A549 (cell line): ENCODE data around the gene HOXA11. TPM values are rescaled to one million over a fixed set of nuclear protein-coding genes. Genes with fewer than 3 reads are reported as not detected.

ENCODE experiments used
- ATAC-seq, 2 experiments: fragments of 200-7000 bp in 1 of 2; fragments of >200 bp in 1 of 2; cut with Nextera tagmentation in 1 of 2; cut with Tn5 transposase in 1 of 2; 3 replicates each; pipeline versions ENCODE4 v1.8.0 to v1.9.1; 2018 to 2020; ENCODE audit warnings: mild to moderate bottlenecking in 1 of 2, moderate library complexity in 1 of 2
- CTCF ChIA-PET: fragments of 300-600 bp; sonication (Branson Sonifier 250); formaldehyde crosslinking; extraction: SDS; loops from one replicate; lab custom pipeline; 2021; ENCODE audit warnings: antibody characterized with exemption, inconsistent platforms; lab: Yijun Ruan, JAX
- POLR2A ChIA-PET: fragments of 350-600 bp; formaldehyde crosslinking; extraction: SDS; loops from one replicate; lab custom pipeline; 2021; ENCODE audit warnings: antibody characterized with exemption, inconsistent platforms; lab: Yijun Ruan, JAX
- DNase-seq, 2 experiments: peaks; one replicate each; pipeline versions ENCODE4 v3.0.0 to v3.0.0-alpha.2; 2011 to 2016; ENCODE audit warnings: low read depth in 1 of 2, low spot score in 1 of 2
- FAIRE-seq: peaks from 2 replicates; lab custom pipeline; 2011; peaks lifted over from hg19 to GRCh38; lab: Jason Lieb, UNC
- H3K27ac ChIP-seq, 2 experiments: fragments of >200 bp; sonication (Bioruptor Twin); formaldehyde crosslinking; 3 replicates each; pipeline ENCODE4 v1.5.1; 2016 to 2017
- H3K4me1 ChIP-seq: fragments of >200 bp; sonication (Bioruptor Twin); formaldehyde crosslinking; 3 replicates; pipeline ENCODE4 v1.6.1; 2016
- H3K4me2 ChIP-seq: fragments of >200 bp; sonication (Bioruptor Twin); formaldehyde crosslinking; 3 replicates; pipeline ENCODE4 v1.6.1; 2016
- H3K4me3 ChIP-seq: fragments of >200 bp; sonication (Bioruptor Twin); formaldehyde crosslinking; 3 replicates; pipeline ENCODE4 v1.5.1; 2016
- H3K9me3 ChIP-seq: fragments of >200 bp; sonication (Bioruptor Twin); formaldehyde crosslinking; 3 replicates; pipeline ENCODE4 v1.6.1; 2016
- CHD2 ChIP-seq: fragments of 150-350 bp; IDR thresholded peaks from 2 replicates; pipeline ENCODE4 v1.6.1; 2014; ENCODE audit warnings: low read length; ENCODE audit not compliant: partially characterized antibody
- EHF ChIP-seq: fragments of 250-450 bp; sonication (Bioruptor Pico); IDR thresholded peaks from 2 replicates; pipeline ENCODE4 v1.5.0; 2020; ENCODE audit warnings: mild to moderate bottlenecking
- EHMT2 ChIP-seq: fragments of 200-600 bp; sonication (generic); IDR thresholded peaks from 2 replicates; pipeline ENCODE4 v1.6.1; 2016; ENCODE audit warnings: antibody characterized with exemption, low read depth, mild to moderate bottlenecking, moderate library complexity
- EP300 ChIP-seq, 2 experiments: fragments of >200 bp; sonication (Bioruptor Twin); formaldehyde crosslinking; IDR thresholded peaks; 2 replicates in 1 of 2; 3 replicates in 1 of 2; pipeline ENCODE4 v1.6.1; 2016 to 2017
- FOSB ChIP-seq: fragments of 250-450 bp; sonication (Bioruptor Pico); IDR thresholded peaks from 2 replicates; pipeline ENCODE4 v1.5.0; 2020; ENCODE audit warnings: mild to moderate bottlenecking, moderate library complexity
- HDAC2 ChIP-seq: fragments of 200-600 bp; sonication (generic); IDR thresholded peaks from 2 replicates; pipeline ENCODE4 v1.6.1; 2016
- HES2 ChIP-seq: fragments of >200 bp; sonication (Bioruptor Twin); formaldehyde crosslinking; IDR thresholded peaks from 2 replicates; pipeline ENCODE4 v1.6.1; 2016
- HOXA7 ChIP-seq: fragments of 250-450 bp; sonication (Bioruptor Pico); IDR thresholded peaks from 2 replicates; pipeline ENCODE4 v1.5.0; 2020; ENCODE audit warnings: mild to moderate bottlenecking, moderate library complexity
- KDM5A ChIP-seq: fragments of 200-600 bp; sonication (generic); IDR thresholded peaks from 2 replicates; pipeline ENCODE4 v1.6.1; 2016; ENCODE audit warnings: antibody characterized with exemption, mild to moderate bottlenecking
- MAX ChIP-seq: IDR thresholded peaks from 2 replicates; pipeline ENCODE4 v1.6.1; 2012
- MAZ ChIP-seq: fragments of 150-350 bp; IDR thresholded peaks from 2 replicates; pipeline ENCODE4 v1.6.1; 2014; ENCODE audit warnings: antibody characterized with exemption, low read depth, low read length, borderline replicate concordance
- MYC ChIP-seq: IDR thresholded peaks from 2 replicates; pipeline ENCODE4 v1.6.1; 2012; ENCODE audit warnings: mild to moderate bottlenecking, inconsistent platforms, low read length, improper control_type of control experiment, borderline replicate concordance
- NFE2L2 ChIP-seq: fragments of 150-350 bp; conservative IDR thresholded peaks from 2 replicates; pipeline ENCODE4 v1.6.1; 2014; ENCODE audit warnings: low read length
- PHF8 ChIP-seq: fragments of 200-600 bp; sonication (generic); IDR thresholded peaks from 2 replicates; pipeline ENCODE4 v1.6.1; 2016; ENCODE audit warnings: low read depth, mild to moderate bottlenecking, antibody characterized with exemption, moderate library complexity, borderline replicate concordance
- POLR2A ChIP-seq: IDR thresholded peaks from 2 replicates; pipeline ENCODE4 v1.6.1; 2012; ENCODE audit warnings: mild to moderate bottlenecking, low read length
- RAD21 ChIP-seq, 2 experiments: fragments of >200 bp in 1 of 2; sonication (Bioruptor Twin) in 1 of 2; formaldehyde crosslinking in 1 of 2; IDR thresholded peaks in 1 of 2; conservative IDR thresholded peaks in 1 of 2; 2 replicates in 1 of 2; 3 replicates in 1 of 2; pipeline ENCODE4 v1.6.1; 2012 to 2018; ENCODE audit warnings: inconsistent platforms in 1 of 2
- RCOR1 ChIP-seq: fragments of 150-350 bp; IDR thresholded peaks from 2 replicates; pipeline ENCODE4 v1.6.1; 2014; ENCODE audit warnings: antibody characterized with exemption, low read length, low read depth
- RFX5 ChIP-seq: fragments of 450-650 bp; IDR thresholded peaks from 2 replicates; pipeline ENCODE4 v1.7.1; 2014; ENCODE audit warnings: antibody characterized with exemption, mild to moderate bottlenecking, moderate library complexity
- SREBF2 ChIP-seq: fragments of 450-650 bp; IDR thresholded peaks from 2 replicates; pipeline ENCODE4 v1.6.1; 2014; ENCODE audit warnings: mild to moderate bottlenecking, moderate library complexity
- TFCP2L1 ChIP-seq: fragments of 250-450 bp; sonication (Bioruptor Pico); IDR thresholded peaks from 2 replicates; pipeline ENCODE4 v1.5.0; 2021; ENCODE audit warnings: mild to moderate bottlenecking
- TP53 ChIP-seq: fragments of 250-450 bp; sonication (Bioruptor Pico); IDR thresholded peaks from 2 replicates; pipeline ENCODE4 v1.5.0; 2021; ENCODE audit warnings: mild to moderate bottlenecking, moderate library complexity
- USF2 ChIP-seq: fragments of 450-650 bp; IDR thresholded peaks from 2 replicates; pipeline ENCODE4 v1.6.1; 2014; ENCODE audit warnings: antibody characterized with exemption
- ZFP36 ChIP-seq: fragments of 450-650 bp; IDR thresholded peaks from 2 replicates; pipeline ENCODE4 v1.6.1; 2014; ENCODE audit warnings: borderline replicate concordance; ENCODE audit not compliant: partially characterized antibody
- ZSCAN20 ChIP-seq: fragments of 250-450 bp; sonication (Bioruptor Pico); IDR thresholded peaks from 2 replicates; pipeline ENCODE4 v1.8.0; 2022; ENCODE audit warnings: mild to moderate bottlenecking, moderate library complexity
- whole genome bisulfite sequencing: methylation state at CpG from one replicate; pipeline ENCODE4 v1.1.6; 2017; ENCODE audit errors: missing lambda C conversion rate; 5-methylcytosine and 5-hydroxymethylcytosine counted together
- polyA plus RNA-seq, 4 experiments: library from polyadenylated mRNA; depleted of rRNA in 3 of 4; stranded (reverse); fragments of >200 nt; fragmentation: RNase III in 1 of 4; extraction: RNeasy Plus Mini Kit Qiagen cat#74134 plus additional on column Dnase treatment in 1 of 4; gene quantifications; 2 replicates in 3 of 4; 3 replicates in 1 of 4; pipeline ENCODE4 v1.2.3, GENCODE V29; 2011 to 2017
- TF ChIP-seq, protein P1 (sequence below): fragments of 250-450 bp; sonication (Bioruptor Pico); IDR thresholded peaks from 2 replicates; pipeline ENCODE4 v1.5.0; 2021; ENCODE audit warnings: mild to moderate bottlenecking, moderate library complexity, borderline replicate concordance
- TF ChIP-seq, protein P2 (sequence below): fragments of 250-450 bp; sonication (Bioruptor Pico); IDR thresholded peaks from 2 replicates; pipeline ENCODE4 v1.5.0; 2020; ENCODE audit warnings: low read depth, mild to moderate bottlenecking, moderate library complexity

Gene HOXA11
- polyA plus RNA-seq, 2 of the 4 experiments (the other 2 are of a cell fraction) = 0.68 to 0.84 TPM

GRCh38 chr7:27166531-27167505 is 18.2 kb downstream of the HOXA11 start (continued):
- TF ChIP-seq RAD21 (conservative IDR thresholded peaks at IDR 0.05 in 1 of 2, IDR thresholded peaks at IDR 0.05 in 1 of 2) (no peak), RCOR1 (no peak), HOXA7 (CRISPR knock-in tag) (no peak)

DNA sequence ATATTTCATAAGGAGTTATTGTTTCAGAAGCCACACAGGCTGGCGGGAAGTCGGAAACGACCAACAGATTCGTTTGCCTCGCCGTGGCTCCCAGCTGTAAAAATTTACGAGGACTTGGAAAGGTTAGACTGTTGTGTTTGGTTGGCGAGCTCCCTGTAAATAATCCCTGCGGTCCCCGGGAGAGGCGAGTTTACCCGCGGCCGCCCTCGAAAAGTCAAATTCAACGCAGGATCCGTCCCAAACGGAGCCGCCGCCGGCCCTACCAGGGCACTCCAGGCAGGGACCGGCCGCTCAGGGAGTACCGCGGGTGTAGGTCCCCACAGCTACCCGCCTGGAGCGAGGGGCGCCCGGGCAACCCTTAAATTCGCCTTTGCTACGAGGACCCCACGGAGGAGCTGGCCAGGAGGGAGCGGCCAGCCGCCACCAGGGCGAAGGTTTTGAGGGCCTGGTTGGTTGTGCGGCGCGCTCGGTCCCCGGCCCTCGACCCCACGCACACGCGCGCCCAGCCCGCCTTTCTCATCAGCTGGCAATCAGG is 19.0 kb downstream of the HOXA11 start:
- Histone ChIP-seq H3K27ac (no peak overlapping the region), H3K4me3 (no peak overlapping the region), H3K4me2 (no peak overlapping the region), H3K9me3 (no peaks in the 10 kb centered on the region), H3K4me1 (peaks cover 7% of the 10 kb centered on the region; the same call in 1 of the 3 replicates)
- FAIRE-seq (no peak), DNase-seq (no peak), ATAC-seq (no peak)
- whole genome bisulfite sequencing = 93% methylated on average over 26 of the region's 46 CpGs
- POLR2A ChIA-PET = no interaction called here
- CTCF ChIA-PET = interaction anchor here (0.7 to 7.0 kb wide), 7 partner anchors 9 to 1273 kb away, joined by 3 to 160 read pairs (median 3); partner anchors contain the start of genes HOXA5, HOXA6 and HOXA7
- TF ChIP-seq RCOR1 (no peak), TP53 (no peak), MYC (no peak), NFE2L2 (no peak), EP300 (IDR thresholded peaks at IDR 0.05) (no peak), CHD2 (no peak), MAZ (no peak), RFX5 (no peak), USF2 (no peak), HDAC2 (no peak), SREBF2 (no peak), ZSCAN20 (no peak)
- TF ChIP-seq, protein P1, sequence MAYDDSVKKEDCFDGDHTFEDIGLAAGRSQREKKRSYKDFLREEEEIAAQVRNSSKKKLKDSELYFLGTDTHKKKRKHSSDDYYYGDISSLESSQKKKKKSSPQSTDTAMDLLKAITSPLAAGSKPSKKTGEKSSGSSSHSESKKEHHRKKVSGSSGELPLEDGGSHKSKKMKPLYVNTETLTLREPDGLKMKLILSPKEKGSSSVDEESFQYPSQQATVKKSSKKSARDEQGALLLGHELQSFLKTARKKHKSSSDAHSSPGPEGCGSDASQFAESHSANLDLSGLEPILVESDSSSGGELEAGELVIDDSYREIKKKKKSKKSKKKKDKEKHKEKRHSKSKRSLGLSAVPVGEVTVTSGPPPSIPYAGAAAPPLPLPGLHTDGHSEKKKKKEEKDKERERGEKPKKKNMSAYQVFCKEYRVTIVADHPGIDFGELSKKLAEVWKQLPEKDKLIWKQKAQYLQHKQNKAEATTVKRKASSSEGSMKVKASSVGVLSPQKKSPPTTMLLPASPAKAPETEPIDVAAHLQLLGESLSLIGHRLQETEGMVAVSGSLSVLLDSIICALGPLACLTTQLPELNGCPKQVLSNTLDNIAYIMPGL (CRISPR knock-in tag) = no peak

- CTCF ChIA-PET = interaction anchor here (0.7 to 7.0 kb wide), 5 partner anchors 9 to 1273 kb away, joined by 3 to 160 read pairs (median 3); partner anchors contain the start of genes HOXA5, HOXA6 and HOXA7
- 95% methylated on average over 65 of the region's 82 CpGs for WGBS
- no peak for TF ChIP-seq RCOR1
- TF ChIP-seq FOSB (CRISPR knock-in tag) = no peak
- TF ChIP-seq EHF = no peak
- no peak for TF ChIP-seq PHF8
- TF ChIP-seq, protein P2, sequence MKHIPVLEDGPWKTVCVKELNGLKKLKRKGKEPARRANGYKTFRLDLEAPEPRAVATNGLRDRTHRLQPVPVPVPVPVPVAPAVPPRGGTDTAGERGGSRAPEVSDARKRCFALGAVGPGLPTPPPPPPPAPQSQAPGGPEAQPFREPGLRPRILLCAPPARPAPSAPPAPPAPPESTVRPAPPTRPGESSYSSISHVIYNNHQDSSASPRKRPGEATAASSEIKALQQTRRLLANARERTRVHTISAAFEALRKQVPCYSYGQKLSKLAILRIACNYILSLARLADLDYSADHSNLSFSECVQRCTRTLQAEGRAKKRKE = no peak
- no peak for TF ChIP-seq HES2
- no peak for TF ChIP-seq MAX
- TF ChIP-seq POLR2A = no peak
- no peak for TF ChIP-seq MAZ
- TF ChIP-seq EHMT2 = no peak
- no peak for TF ChIP-seq ZFP36
- TF ChIP-seq KDM5A = no peak
- TF ChIP-seq TFCP2L1 = no peak
- TF ChIP-seq, all 56 proteins: peak for 0
- no peak for DNase-seq
- no peak within 1 kb of the TSS for H3K27ac ChIP-seq
- no peak for ATAC-seq
- POLR2A ChIA-PET = no interaction called here
- no peak within 1 kb of the TSS for H3K4me3 ChIP-seq
- no peaks in the 10 kb centered on the region for H3K9me3 ChIP-seq
- no peak for FAIRE-seq
- no peak within 1 kb of the TSS for H3K4me2 ChIP-seq
- peaks cover 6% of the 10 kb centered on the region; the same call in 1 of the 3 replicates for H3K4me1 ChIP-seq
Measured at GRCh38 chr7:27165089-27165995, 19.7 kb downstream of the HOXA11 start, which contains the start of gene HOXA9. Gene HOXA9 (minus strand): TSS chr7:27165537. CDS start chr7:27165457, 80 bp downstream.
